Neural cell (in vitro differentiated cells): ENCODE measurements around the gene TPST1. TPM values are rescaled to one million over a fixed set of nuclear protein-coding genes. Genes with fewer than 3 reads are reported as not detected.

Experiments used
- H2AFZ ChIP-seq: fragments of 200-600, 300-800 bp; sonication (generic), shearing (Covaris generic); 2 replicates; pipeline ENCODE4 v1.6.0; 2014; ENCODE audit warnings: low read depth, mild to moderate bottlenecking, antibody characterized with exemption, low read length, moderate library complexity
- H3F3A ChIP-seq: fragments of 200-600 bp; shearing (Covaris generic); 2 replicates; pipeline ENCODE4 v1.6.1; 2016; ENCODE audit warnings: mild to moderate bottlenecking, moderate library complexity, mixed read lengths, antibody characterized with exemption, low read length; ENCODE audit not compliant: insufficient read depth, poor library complexity, severe bottlenecking
- H3K27ac ChIP-seq: fragments of 200-600, 300-800 bp; sonication (generic), shearing (Covaris generic); 2 replicates; pipeline ENCODE4 v1.5.1; 2014; ENCODE audit warnings: mild to moderate bottlenecking, low read length, moderate library complexity
- H3K27me3 ChIP-seq: fragments of 300-800, 200-600 bp; sonication (generic), shearing (Covaris generic); 2 replicates; pipeline ENCODE4 v1.6.0; 2014; ENCODE audit warnings: mild to moderate bottlenecking, low read depth, low read length, moderate library complexity; ENCODE audit not compliant: insufficient read depth
- H3K36me3 ChIP-seq: fragments of 300-800, 200-600 bp; sonication (generic), shearing (Covaris generic); 2 replicates; pipeline ENCODE4 v1.5.1; 2014; ENCODE audit warnings: mild to moderate bottlenecking, antibody characterized with exemption, low read length, moderate library complexity; ENCODE audit not compliant: insufficient read depth
- H3K4me2 ChIP-seq: fragments of 300-800, 200-600 bp; sonication (generic), shearing (Covaris generic); 2 replicates; pipeline ENCODE4 v1.6.0; 2014; ENCODE audit warnings: mild to moderate bottlenecking, low read length
- H3K4me3 ChIP-seq: fragments of 300-800, 200-600 bp; sonication (generic), shearing (Covaris generic); 2 replicates; pipeline ENCODE4 v1.5.1; 2014; ENCODE audit warnings: mild to moderate bottlenecking, low read length, moderate library complexity
- H3K79me2 ChIP-seq: fragments of 200-600 bp; shearing (Covaris generic); replicated peaks from 2 replicates; pipeline ENCODE4 v1.6.0; 2014; ENCODE audit warnings: mild to moderate bottlenecking, low read length, moderate library complexity; ENCODE audit not compliant: insufficient read depth
- H3K9ac ChIP-seq: fragments of 300-800, 200-600 bp; sonication (generic), shearing (Covaris generic); 2 replicates; pipeline ENCODE4 v1.6.1; 2016; ENCODE audit warnings: mild to moderate bottlenecking, low read length, mixed read lengths
- H3K9me2 ChIP-seq: fragments of 200-600 bp; shearing (Covaris generic); 2 replicates; pipeline ENCODE4 v1.6.1; 2016; ENCODE audit warnings: mild to moderate bottlenecking, low read length, mixed read lengths; ENCODE audit not compliant: insufficient read depth
- H3K9me3 ChIP-seq: fragments of 200-600, 300-800 bp; sonication (generic), shearing (Covaris generic); 2 replicates; pipeline ENCODE4 v1.6.1; 2016; ENCODE audit warnings: mild to moderate bottlenecking, mixed run types, low read length, moderate library complexity, mixed read lengths
- H4K20me1 ChIP-seq: fragments of 200-600 bp; shearing (Covaris generic); 2 replicates; pipeline ENCODE4 v1.6.1; 2016; ENCODE audit warnings: mild to moderate bottlenecking, mixed run types; ENCODE audit not compliant: insufficient read depth
- CTCF ChIP-seq: fragments of 450-650 bp; IDR thresholded peaks from 2 replicates; pipeline ENCODE4 v1.5.1; 2014; ENCODE audit warnings: antibody characterized with exemption, mild to moderate bottlenecking, moderate library complexity; ENCODE audit not compliant: poor library complexity, severe bottlenecking
- EP300 ChIP-seq: fragments of 450-650 bp; conservative IDR thresholded peaks from 2 replicates; pipeline ENCODE4 v1.6.1; 2014; ENCODE audit warnings: antibody characterized with exemption, mild to moderate bottlenecking, moderate library complexity; ENCODE audit not compliant: poor library complexity, severe bottlenecking
- EZH2 ChIP-seq: fragments of 200-600, 300-800 bp; shearing (Covaris generic), sonication (generic); IDR thresholded peaks from 2 replicates; pipeline ENCODE4 v1.6.1; 2014; ENCODE audit warnings: antibody characterized with exemption, low read length, borderline replicate concordance, mild to moderate bottlenecking; ENCODE audit not compliant: insufficient read depth, poor library complexity, severe bottlenecking
- MXI1 ChIP-seq: fragments of 450-650 bp; conservative IDR thresholded peaks from 2 replicates; pipeline ENCODE4 v1.6.1; 2014; ENCODE audit warnings: antibody characterized with exemption, mild to moderate bottlenecking; ENCODE audit not compliant: poor library complexity, severe bottlenecking
- POLR2AphosphoS5 ChIP-seq: IDR thresholded peaks from 2 replicates; pipeline ENCODE4 v1.6.1; 2012
- RAD21 ChIP-seq: fragments of 450-650 bp; conservative IDR thresholded peaks from 2 replicates; pipeline ENCODE4 v1.6.1; 2014; ENCODE audit warnings: antibody characterized with exemption, mild to moderate bottlenecking, moderate library complexity
- REST ChIP-seq: IDR thresholded peaks from 2 replicates; pipeline ENCODE4 v1.6.1; 2012; ENCODE audit warnings: borderline replicate concordance
- SMC3 ChIP-seq: fragments of 450-650 bp; conservative IDR thresholded peaks from 2 replicates; pipeline ENCODE4 v1.6.1; 2014; ENCODE audit warnings: antibody characterized with exemption, mild to moderate bottlenecking, moderate library complexity; ENCODE audit not compliant: poor library complexity
- TAF1 ChIP-seq: IDR thresholded peaks from 2 replicates; pipeline ENCODE4 v1.6.1; 2012; ENCODE audit warnings: low read depth
- polyA plus RNA-seq: library from polyadenylated mRNA; depleted of rRNA; stranded (reverse); fragments of >200 nt; gene quantifications from 2 replicates; pipeline ENCODE4 v1.2.3, GENCODE V29; 2014

Gene TPST1
- polyA plus RNA-seq, 1 donor from 2014 or later: 58.5 TPM

GRCh38 chr7:66301737-66302136 is 96.6 kb downstream of the TPST1 start:
- H3K9me3 ChIP-seq: no peaks in the 10 kb centered on the region
- no peak overlapping the region for H3K27ac ChIP-seq
- H3K27me3 ChIP-seq: no peaks in the 10 kb centered on the region
- no peak overlapping the region for H2AFZ ChIP-seq
- H3K79me2 ChIP-seq: no peaks in the 10 kb centered on the region
- H3K4me3 ChIP-seq: no peak overlapping the region
- no peaks in the 10 kb centered on the region for H3K36me3 ChIP-seq
- H3K9me2 ChIP-seq: no peaks in the 10 kb centered on the region
- H3K9ac ChIP-seq: no peak overlapping the region
- TF ChIP-seq MXI1: no peak
- no peak for TF ChIP-seq RAD21
- TF ChIP-seq REST: no peak
- no peak for TF ChIP-seq POLR2AphosphoS5
- no peak for TF ChIP-seq CTCF
- no peak for TF ChIP-seq TAF1
- no peak for TF ChIP-seq EZH2
- TF ChIP-seq SMC3: no peak
- TF ChIP-seq EP300: no peak
- no peaks in the 10 kb centered on the region for H3F3A ChIP-seq
- H3K4me2 ChIP-seq: no peak overlapping the region
- H4K20me1 ChIP-seq: no peaks in the 10 kb centered on the region

- H3K4me3 ChIP-seq: no peak overlapping the region
- no peaks in the 10 kb centered on the region for H3K36me3 ChIP-seq
- H2AFZ ChIP-seq: no peak overlapping the region
- H3K9me3 ChIP-seq: no peaks in the 10 kb centered on the region
- no peak overlapping the region for H3K4me2 ChIP-seq
- H3K27ac ChIP-seq: no peak overlapping the region
- H3K79me2 ChIP-seq: no peaks in the 10 kb centered on the region
- H3F3A ChIP-seq: no peaks in the 10 kb centered on the region
- TF ChIP-seq REST (no peak), EP300 (no peak), MXI1 (no peak), POLR2AphosphoS5 (no peak), SMC3 (no peak), EZH2 (no peak), TAF1 (no peak), CTCF (no peak), RAD21 (no peak)
- no peaks in the 10 kb centered on the region for H3K9me2 ChIP-seq
- H3K9ac ChIP-seq: no peak overlapping the region
- H3K27me3 ChIP-seq: no peaks in the 10 kb centered on the region
- no peaks in the 10 kb centered on the region for H4K20me1 ChIP-seq
Observed at GRCh38 chr7:66303454-66304155, 98.5 kb downstream of the TPST1 start.
